ENCODE measurements around the gene SLC9A3.
"Not testable (repeated sequence)": the region's sequence is repeated elsewhere in the genome, so short reads cannot be mapped to it uniquely, and the experiment has no call there.

The SLC9A3 gene

DNA sequence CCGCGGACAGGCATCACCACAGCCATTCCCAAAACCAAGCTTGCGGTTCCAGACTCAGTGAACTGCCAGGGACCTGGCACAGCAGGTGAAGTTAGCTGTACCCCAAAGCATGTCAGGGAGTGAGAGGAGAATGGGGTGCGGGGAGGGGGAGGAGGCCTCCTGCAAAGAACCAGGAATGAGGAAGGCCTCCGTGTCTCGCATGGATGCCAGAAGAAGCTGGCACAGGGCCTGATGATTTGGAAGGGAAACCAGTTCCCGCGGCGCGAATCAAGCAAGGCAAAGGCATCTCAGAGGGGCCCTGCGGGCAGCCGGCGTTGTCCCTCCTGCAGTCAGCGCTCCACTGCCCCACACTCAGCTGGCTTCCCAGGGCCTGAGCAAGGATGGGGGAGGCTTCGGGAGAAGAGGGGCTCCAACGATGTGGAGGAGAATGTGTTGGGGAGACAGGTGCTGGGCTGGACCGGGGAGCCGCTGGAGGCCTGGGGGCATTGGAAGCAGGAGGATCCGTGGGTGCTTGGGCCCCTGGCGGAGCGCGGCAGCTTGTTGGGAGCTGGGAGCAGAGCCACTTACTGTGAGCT, 14.6 kb downstream of the SLC9A3 start:
- no peak overlapping the region for H3K4me3 ChIP-seq (replicated peaks in 1 of 2; ENCODE audit: low read depth in 2 of 2, low read length in 2 of 2)
- TF ChIP-seq, protein P1, sequence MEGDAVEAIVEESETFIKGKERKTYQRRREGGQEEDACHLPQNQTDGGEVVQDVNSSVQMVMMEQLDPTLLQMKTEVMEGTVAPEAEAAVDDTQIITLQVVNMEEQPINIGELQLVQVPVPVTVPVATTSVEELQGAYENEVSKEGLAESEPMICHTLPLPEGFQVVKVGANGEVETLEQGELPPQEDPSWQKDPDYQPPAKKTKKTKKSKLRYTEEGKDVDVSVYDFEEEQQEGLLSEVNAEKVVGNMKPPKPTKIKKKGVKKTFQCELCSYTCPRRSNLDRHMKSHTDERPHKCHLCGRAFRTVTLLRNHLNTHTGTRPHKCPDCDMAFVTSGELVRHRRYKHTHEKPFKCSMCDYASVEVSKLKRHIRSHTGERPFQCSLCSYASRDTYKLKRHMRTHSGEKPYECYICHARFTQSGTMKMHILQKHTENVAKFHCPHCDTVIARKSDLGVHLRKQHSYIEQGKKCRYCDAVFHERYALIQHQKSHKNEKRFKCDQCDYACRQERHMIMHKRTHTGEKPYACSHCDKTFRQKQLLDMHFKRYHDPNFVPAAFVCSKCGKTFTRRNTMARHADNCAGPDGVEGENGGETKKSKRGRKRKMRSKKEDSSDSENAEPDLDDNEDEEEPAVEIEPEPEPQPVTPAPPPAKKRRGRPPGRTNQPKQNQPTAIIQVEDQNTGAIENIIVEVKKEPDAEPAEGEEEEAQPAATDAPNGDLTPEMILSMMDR (IDR thresholded peaks at IDR 0.05; ENCODE audit: low read depth, low read length) = no peak
- DNase-seq (ENCODE audit: low read depth in 2 of 2) = no peak

DNA sequence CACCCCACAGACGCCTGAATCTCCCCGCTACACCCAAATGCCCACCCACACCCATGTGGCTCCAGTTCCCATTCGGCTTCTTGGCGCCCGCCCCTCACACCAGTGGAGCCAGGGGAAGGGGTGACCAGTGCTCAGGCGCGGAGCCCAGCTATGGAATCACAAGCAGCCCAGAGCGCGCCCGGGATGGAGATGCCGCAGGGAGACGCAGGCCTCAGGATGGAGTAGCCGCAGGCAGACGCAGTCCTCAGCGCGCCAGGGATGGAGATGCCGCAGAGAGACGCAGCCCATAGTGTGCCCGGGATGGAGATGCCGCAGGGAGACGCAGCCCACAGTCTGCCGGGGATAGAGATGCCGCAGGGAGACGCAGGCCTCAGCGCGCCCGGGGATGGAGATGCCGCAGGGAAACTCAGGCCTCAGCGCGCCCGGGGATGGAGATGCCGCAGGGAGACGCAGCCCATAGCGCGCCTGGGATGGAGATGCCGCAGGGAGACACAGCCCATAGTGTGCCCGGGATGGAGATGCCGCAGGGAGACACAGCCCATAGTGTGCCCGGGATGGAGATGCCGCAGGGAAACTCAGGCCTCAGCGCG, 16.2 kb downstream of the SLC9A3 start:
- DNase-seq (ENCODE audit: low read depth in 2 of 2) = not testable (repeated sequence)

DNA sequence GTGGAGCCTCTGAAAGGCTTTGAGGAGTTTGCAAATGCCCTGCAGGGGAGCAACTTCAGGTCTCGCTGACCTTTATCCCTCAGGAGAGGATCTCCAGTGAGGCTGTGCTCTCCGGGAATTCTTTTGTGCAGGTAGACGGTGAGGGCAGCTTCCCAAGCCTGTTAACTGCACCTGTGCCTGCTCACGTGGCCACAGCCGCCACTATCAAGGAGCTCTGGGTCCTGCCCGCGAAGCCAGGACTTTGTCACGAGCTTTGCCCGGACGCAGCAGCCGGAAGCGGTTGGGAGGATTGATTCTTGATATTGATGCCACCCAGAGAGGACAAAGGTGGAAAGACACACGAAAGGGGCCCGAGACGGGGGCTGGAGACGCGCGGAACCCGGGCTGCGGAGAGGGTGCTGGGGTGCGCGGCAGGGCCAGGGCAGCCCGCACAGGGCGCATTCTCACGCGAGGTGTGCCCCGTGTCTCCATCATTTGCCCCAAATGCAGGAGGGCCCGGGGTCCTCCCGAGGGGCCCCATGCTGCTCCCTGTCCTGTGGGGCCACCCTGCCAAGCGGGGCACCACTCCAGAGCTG, 18.2 kb downstream of the SLC9A3 start:
- TF ChIP-seq, protein P1 (IDR thresholded peaks at IDR 0.05; ENCODE audit: low read depth, low read length) = no peak
- DNase-seq (ENCODE audit: low read depth in 2 of 2) = no peak
- no peak overlapping the region for H3K4me3 ChIP-seq (replicated peaks in 1 of 2; ENCODE audit: low read depth in 2 of 2, low read length in 2 of 2)

More for the DNA sequence above, 16.2 kb downstream of the SLC9A3 start:
- H3K4me3 ChIP-seq (replicated peaks in 1 of 2; ENCODE audit: low read depth in 2 of 2, low read length in 2 of 2) = not testable (repeated sequence)

DNA sequence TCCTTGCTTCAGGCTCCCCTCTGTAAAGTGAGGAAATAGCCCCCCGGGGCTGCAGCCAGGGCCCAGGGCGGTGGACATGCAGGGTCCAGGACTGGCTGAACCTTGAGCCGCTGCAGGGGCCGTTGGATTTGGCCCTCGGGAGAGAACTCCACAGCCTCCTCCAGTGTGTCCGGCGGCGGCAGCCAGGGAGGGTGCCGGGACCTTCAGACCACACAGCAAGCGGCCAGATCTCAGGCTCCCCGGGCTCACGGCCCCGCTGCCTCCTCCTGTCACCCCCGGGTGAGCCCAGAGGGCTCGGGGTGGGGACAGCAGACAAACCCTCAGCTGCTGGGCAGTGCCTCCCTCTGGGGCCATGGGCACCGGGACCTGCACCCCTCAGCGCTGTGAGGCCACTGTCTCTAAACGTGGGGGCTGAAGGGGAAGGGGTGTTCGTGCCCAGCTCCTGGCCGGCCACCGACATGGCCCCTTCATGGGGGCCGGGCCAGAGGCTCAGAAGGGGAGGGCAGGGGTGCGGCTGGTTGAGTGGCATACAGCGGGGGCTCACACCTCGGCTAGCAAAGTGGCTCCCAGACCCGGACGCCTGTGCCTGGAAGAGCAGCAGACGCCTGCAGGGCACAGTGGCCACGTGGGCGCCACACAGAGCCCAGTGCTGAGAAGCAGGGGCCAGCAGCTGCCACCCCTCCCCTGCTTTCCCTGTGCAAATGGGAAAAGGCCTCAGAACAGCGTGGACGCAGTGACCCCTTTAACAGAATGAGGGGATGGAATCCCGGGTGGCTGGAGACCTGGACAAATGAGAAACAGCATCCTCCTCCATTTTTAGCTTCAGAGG, 19.7 kb downstream of the SLC9A3 start:
- TF ChIP-seq, protein P1 (IDR thresholded peaks at IDR 0.05; ENCODE audit: low read depth, low read length) = no peak
- no peak overlapping the region for H3K4me3 ChIP-seq (replicated peaks in 1 of 2; ENCODE audit: low read depth in 2 of 2, low read length in 2 of 2)
- no peak for DNase-seq (ENCODE audit: low read depth in 2 of 2)

DNA sequence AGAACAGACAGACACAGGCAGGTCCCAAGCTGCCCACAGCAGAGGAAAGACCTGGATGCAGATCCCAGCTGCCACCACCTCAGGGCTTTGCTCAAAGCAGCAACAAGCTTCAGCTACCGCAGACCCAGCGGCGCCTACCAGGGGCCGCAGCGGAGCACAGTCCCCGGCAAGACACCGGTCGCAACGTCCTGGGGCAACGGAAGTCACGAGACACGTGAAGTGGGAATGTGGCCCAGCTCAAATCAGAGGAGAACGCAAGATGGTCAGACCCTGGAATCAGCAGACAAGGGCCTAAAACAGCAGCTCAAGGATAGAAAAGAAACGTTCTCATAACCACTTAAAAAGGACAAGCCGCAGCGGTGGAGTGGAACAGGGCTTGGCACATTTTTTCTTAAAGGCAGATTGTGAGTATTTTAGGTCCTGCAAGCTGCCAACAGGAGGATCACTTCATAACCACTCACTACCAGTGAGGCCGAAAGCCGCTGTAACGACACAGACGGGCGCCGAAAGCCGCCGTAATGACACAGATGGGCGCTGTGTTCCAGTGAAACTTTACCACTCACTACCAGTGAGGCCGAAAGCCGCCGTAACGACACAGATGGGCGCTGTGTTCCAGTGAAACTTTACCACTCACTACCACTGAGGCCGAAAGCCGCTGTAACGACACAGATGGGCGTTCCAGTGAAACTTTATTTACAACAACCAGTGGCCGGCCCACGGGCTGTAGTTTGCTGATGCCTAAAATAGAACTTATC, 21.7 kb downstream of the SLC9A3 start:
- DNase-seq (ENCODE audit: low read depth in 2 of 2) = no peak
- no peak overlapping the region for H3K4me3 ChIP-seq (replicated peaks in 1 of 2; ENCODE audit: low read depth in 2 of 2, low read length in 2 of 2)
- TF ChIP-seq, protein P1 (IDR thresholded peaks at IDR 0.05; ENCODE audit: low read depth, low read length) = no peak

DNA sequence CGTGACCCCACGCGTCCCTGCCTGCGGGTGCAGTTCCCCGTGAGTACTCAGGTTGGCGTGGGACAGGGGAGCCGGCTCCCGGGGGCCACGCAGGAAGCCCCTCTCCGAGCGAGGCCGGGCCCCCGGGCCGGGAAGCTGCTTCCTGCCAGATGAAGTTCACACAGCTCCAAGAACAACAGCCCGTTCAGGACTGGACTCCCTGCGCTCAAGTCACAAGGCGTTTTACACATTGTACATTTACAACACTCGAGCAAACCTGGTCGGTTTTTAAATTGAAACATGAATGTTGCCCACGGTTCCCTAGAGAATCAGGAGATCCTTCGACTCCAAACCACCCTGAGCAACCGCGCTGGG, 22.4 kb downstream of the SLC9A3 start:
- no peak overlapping the region for H3K4me3 ChIP-seq (replicated peaks in 1 of 2; ENCODE audit: low read depth in 2 of 2, low read length in 2 of 2)
- no peak for DNase-seq (ENCODE audit: low read depth in 2 of 2)
- TF ChIP-seq, protein P1 (IDR thresholded peaks at IDR 0.05; ENCODE audit: low read depth, low read length) = no peak
